Rectal smooth muscle tissue (tissue), 1 donor: Measurements from ENCODE around the gene CSNK1D.

Experiments used
- H3K27ac ChIP-seq: one replicate; pipeline ENCODE4 v1.7.0; 2013; ENCODE audit warnings: low read depth, low read length, inconsistent platforms
- H3K27me3 ChIP-seq: one replicate; pipeline ENCODE4 v1.7.0; 2013; ENCODE audit warnings: low read length; ENCODE audit not compliant: control insufficient read depth, insufficient read depth
- H3K36me3 ChIP-seq: one replicate; pipeline ENCODE4 v1.7.0; 2013; ENCODE audit warnings: low read length; ENCODE audit not compliant: control insufficient read depth, insufficient read depth
- H3K4me1 ChIP-seq: one replicate; pipeline ENCODE4 v1.7.0; 2013; ENCODE audit warnings: low read length; ENCODE audit not compliant: control insufficient read depth, insufficient read depth
- H3K4me3 ChIP-seq: one replicate; pipeline ENCODE4 v1.7.0; 2013; ENCODE audit warnings: low read length
- H3K9ac ChIP-seq: one replicate; pipeline ENCODE4 v1.7.0; 2013; ENCODE audit warnings: low read length

The CSNK1D gene

DNA sequence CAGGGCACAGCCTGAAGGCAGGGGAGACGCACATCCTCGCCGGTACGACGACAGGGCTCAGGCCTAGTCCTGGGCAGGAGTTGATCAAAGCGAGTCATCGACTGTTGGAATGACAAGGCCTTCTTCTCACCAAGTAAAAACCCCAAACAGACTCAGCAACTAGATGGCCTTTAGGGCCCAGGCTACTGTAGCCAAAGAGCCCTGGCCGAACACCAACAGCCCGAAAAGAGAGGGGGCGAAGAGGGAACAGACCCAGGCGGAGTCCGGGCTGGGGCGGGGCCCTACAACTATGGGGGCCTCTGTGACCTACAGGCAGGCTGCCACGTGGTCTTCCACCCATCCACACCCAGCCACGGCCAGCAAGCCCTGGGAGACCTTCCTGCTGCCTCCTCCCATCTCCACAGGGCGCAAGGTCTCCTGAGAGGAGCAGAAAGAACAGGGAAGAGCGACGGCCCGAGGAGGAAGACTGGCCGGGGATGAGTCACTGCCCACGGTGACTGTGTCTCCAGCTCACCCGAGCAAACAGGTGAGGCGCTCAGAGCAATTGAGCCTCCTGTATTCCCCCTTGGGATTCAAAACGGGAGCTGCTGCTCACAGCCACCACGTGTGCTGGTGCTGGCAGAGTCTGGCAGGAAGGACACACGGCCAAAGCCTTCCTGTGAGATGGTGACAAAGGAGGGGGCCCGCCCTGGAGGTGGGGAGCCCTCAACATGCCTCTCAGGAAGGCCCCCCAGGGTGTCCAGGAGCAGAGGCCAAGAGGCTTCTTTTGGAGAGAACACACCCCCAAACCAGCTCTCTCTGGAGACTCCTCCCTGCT is 26.9 kb downstream of the CSNK1D start:
- Histone ChIP-seq H3K4me3 (no peak overlapping the region), H3K4me1 (peaks cover 45% of the 10 kb centered on the region), H3K27ac (peak overlapping the region; percentile 90), H3K9ac (no peak overlapping the region), H3K27me3 (no peaks in the 10 kb centered on the region), H3K36me3 (peaks cover 65% of the 10 kb centered on the region)

GRCh38 chr17:82246040-82246364 is 27.5 kb downstream of the CSNK1D start:
- H3K36me3 ChIP-seq: peaks cover 59% of the 10 kb centered on the region

GRCh38 chr17:82245134-82246039 is 28.1 kb downstream of the CSNK1D start:
- no peaks in the 10 kb centered on the region for H3K27me3 ChIP-seq
- no peak overlapping the region for H3K9ac ChIP-seq
- H3K36me3 ChIP-seq: peaks cover 53% of the 10 kb centered on the region
- peaks cover 57% of the 10 kb centered on the region for H3K4me1 ChIP-seq
- H3K27ac ChIP-seq: peak overlapping the region; percentile 90
- H3K4me3 ChIP-seq: no peak overlapping the region

More at GRCh38 chr17:82246040-82246364, 27.5 kb downstream of the CSNK1D start:
- Histone ChIP-seq H3K27ac (peak overlapping the region; percentile 90), H3K4me1 (peaks cover 51% of the 10 kb centered on the region), H3K4me3 (no peak overlapping the region), H3K27me3 (no peaks in the 10 kb centered on the region), H3K9ac (no peak overlapping the region)

DNA sequence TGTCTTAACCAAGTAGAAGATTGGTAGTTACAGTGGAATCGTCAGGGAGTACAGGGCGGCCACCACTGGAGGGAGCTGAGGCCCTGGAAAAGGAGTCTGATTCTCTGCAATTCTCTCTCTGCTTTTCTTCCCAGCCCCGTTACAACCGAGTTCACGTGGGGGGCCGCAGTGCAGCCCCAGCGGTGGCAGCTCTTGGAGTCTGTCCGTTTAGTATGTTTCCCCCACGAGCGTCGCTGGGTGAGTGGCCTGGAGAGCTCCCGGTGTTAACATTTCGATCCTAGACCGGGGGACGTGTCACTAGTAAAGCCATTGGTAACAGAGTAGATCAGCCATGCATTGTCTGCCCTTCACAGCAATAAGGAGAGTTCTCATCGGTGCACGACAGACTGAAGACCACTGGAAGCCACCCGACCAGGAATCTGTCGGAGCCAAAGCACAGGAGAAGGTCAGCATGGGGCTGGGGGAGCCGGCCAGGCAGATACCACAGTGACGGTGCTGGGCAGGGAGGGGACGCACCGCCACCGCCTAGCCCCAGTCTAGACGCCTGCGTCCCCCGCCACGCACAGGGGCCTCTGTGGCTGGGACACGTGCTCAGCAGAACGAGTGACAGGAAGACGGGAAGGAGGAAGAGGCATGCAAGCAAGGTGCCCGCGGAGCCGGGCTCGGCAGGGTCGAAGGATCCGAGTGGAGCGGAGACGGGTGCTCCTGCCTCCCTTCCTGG is 28.9 kb downstream of the CSNK1D start:
- no peaks in the 10 kb centered on the region for H3K27me3 ChIP-seq
- H3K4me1 ChIP-seq: peaks cover 64% of the 10 kb centered on the region
- no peak overlapping the region for H3K4me3 ChIP-seq
- no peak overlapping the region for H3K9ac ChIP-seq
- peaks cover 45% of the 10 kb centered on the region for H3K36me3 ChIP-seq
- peak overlapping the region; percentile 21 for H3K27ac ChIP-seq

GRCh38 chr17:82243648-82244412 is 29.7 kb downstream of the CSNK1D start:
- no peaks in the 10 kb centered on the region for H3K27me3 ChIP-seq
- H3K4me3 ChIP-seq: no peak overlapping the region
- no peak overlapping the region for H3K9ac ChIP-seq
- peaks cover 68% of the 10 kb centered on the region for H3K4me1 ChIP-seq
- H3K27ac ChIP-seq: peak overlapping the region; percentile 45
- peaks cover 39% of the 10 kb centered on the region for H3K36me3 ChIP-seq

GRCh38 chr17:82242977-82243647 is 30.4 kb downstream of the CSNK1D start:
- Histone ChIP-seq H3K27ac (peak overlapping the region; percentile 91), H3K9ac (no peak overlapping the region), H3K4me1 (peaks cover 72% of the 10 kb centered on the region), H3K36me3 (peaks cover 32% of the 10 kb centered on the region), H3K4me3 (no peak overlapping the region), H3K27me3 (no peaks in the 10 kb centered on the region)

DNA sequence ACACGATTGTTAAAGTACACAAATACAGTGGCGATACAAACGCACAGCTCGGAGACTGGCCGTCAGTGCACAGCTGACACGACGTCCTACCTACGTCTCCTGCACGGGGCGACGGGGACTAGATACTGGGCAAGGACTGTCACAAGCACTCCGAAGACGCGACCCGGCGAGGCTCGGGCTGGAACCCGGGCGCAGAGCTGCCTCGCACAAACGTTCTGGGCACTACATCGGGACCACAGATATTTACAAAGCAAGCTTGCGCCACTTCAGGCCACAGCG is 30.9 kb downstream of the CSNK1D start:
- H3K9ac ChIP-seq: no peak overlapping the region
- no peak overlapping the region for H3K4me3 ChIP-seq
- H3K27ac ChIP-seq: peak overlapping the region; percentile 91
- peaks cover 31% of the 10 kb centered on the region for H3K36me3 ChIP-seq
- peaks cover 69% of the 10 kb centered on the region for H3K4me1 ChIP-seq
- H3K27me3 ChIP-seq: no peaks in the 10 kb centered on the region

DNA sequence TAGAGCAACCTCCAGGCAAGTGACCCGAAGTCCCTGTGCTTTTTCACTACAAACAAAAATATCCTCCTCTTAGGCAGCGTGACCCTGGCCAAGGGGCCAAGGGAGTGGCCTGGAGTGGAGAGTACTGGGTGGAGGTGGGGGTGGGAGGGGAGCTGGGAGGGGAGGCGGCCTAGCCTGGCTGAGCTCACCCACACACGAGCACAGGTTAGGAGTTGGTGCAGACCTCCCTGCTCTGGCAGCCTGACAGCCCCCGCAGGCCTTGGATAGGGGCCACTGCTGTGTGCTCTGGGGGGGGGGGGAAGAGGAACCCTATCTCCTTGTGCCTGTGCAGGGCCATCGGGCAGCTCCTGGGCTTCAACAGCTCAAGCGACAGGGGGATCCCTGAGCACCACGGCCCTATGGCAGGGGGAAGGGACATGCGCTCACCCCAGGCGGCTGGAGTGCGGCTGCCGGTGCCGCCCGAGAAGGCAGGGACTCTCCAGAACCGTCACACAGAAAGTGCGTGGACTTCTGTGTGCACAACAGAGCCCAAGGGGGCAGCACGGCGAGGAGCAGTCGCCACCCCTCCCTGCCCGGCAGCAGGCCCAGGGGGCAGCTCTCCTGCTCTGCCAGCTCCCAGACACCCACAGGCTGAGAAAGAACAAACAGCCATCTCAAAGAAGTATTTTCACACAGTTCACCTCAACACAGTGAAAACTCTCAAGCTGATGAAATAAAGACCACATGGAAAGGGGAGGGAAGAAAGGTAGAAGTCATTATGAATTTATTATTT is 31.4 kb downstream of the CSNK1D start:
- Histone ChIP-seq H3K9ac (no peak overlapping the region), H3K27ac (peak overlapping the region; percentile 91), H3K36me3 (peaks cover 34% of the 10 kb centered on the region), H3K4me1 (peaks cover 63% of the 10 kb centered on the region), H3K27me3 (no peaks in the 10 kb centered on the region), H3K4me3 (no peak overlapping the region)

GRCh38 chr17:82241183-82241925 is 32.1 kb downstream of the CSNK1D start:
- H3K4me1 ChIP-seq: peaks cover 56% of the 10 kb centered on the region
- H3K27ac ChIP-seq: peak overlapping the region; percentile 91
- H3K9ac ChIP-seq: no peak overlapping the region
- peaks cover 34% of the 10 kb centered on the region for H3K36me3 ChIP-seq
- H3K27me3 ChIP-seq: no peaks in the 10 kb centered on the region
- no peak overlapping the region for H3K4me3 ChIP-seq

- no peaks in the 10 kb centered on the region for H3K27me3 ChIP-seq
- H3K27ac ChIP-seq: peak overlapping the region; percentile 91
- peaks cover 28% of the 10 kb centered on the region for H3K36me3 ChIP-seq
- peaks cover 55% of the 10 kb centered on the region for H3K4me1 ChIP-seq
- no peak overlapping the region for H3K4me3 ChIP-seq
- no peak overlapping the region for H3K9ac ChIP-seq
Measured at GRCh38 chr17:82240506-82241182, 32.9 kb downstream of the CSNK1D start.
